GM19025 (cell line): ENCODE measurements around the gene BDP1.
"Not testable (repeated sequence)": the region's sequence is repeated elsewhere in the genome, so short reads cannot be mapped to it uniquely, and the experiment has no call there.

Source experiments
- ATAC-seq: cut with Tn5 transposase; IDR thresholded peaks from one replicate; pipeline ENCODE4 v1.9.1; 2021; ENCODE audit warnings: mild to moderate bottlenecking, low read depth, moderate library complexity; ENCODE audit not compliant: unreplicated experiment

BDP1 gene

GRCh38 chr5:71461360-71461759 lies 5.9 kb downstream of the BDP1 start:
- ATAC-seq = no peak

GRCh38 chr5:71471193-71471592 lies 15.7 kb downstream of the BDP1 start:
- no peak for ATAC-seq

GRCh38 chr5:71475788-71476384 lies 20.4 kb downstream of the BDP1 start:
- ATAC-seq = no peak

- no peak for ATAC-seq
Measured at GRCh38 chr5:71481441-71481840, 26.0 kb downstream of the BDP1 start.

- ATAC-seq = no peak
Measured at GRCh38 chr5:71482132-71482531, 26.7 kb downstream of the BDP1 start.

GRCh38 chr5:71483355-71483754 lies 27.9 kb downstream of the BDP1 start:
- no peak for ATAC-seq

GRCh38 chr5:71492817-71493615 lies 37.6 kb downstream of the BDP1 start:
- no peak for ATAC-seq

GRCh38 chr5:71494202-71494601 lies 38.8 kb downstream of the BDP1 start:
- not testable (repeated sequence) for ATAC-seq

- ATAC-seq = not testable (repeated sequence)
Measured at GRCh38 chr5:71498756-71499155, 43.3 kb downstream of the BDP1 start.

- ATAC-seq = no peak
Measured at GRCh38 chr5:71503536-71503935, 48.1 kb downstream of the BDP1 start.

GRCh38 chr5:71522151-71522550 lies 66.7 kb downstream of the BDP1 start:
- no peak for ATAC-seq

GRCh38 chr5:71525611-71526010 lies 70.2 kb downstream of the BDP1 start:
- ATAC-seq = not testable (repeated sequence)

- ATAC-seq = no peak
Measured at GRCh38 chr5:71528206-71528605, 72.8 kb downstream of the BDP1 start.

- no peak for ATAC-seq
Measured at GRCh38 chr5:71529682-71530081, 74.2 kb downstream of the BDP1 start.

GRCh38 chr5:71533142-71533541 lies 77.7 kb downstream of the BDP1 start:
- ATAC-seq = no peak

- no peak for ATAC-seq
Measured at GRCh38 chr5:71533615-71534014, 78.2 kb downstream of the BDP1 start.

GRCh38 chr5:71537687-71538086 lies 82.2 kb downstream of the BDP1 start:
- ATAC-seq = no peak

- not testable (repeated sequence) for ATAC-seq
Measured at GRCh38 chr5:71550885-71551284, 95.4 kb downstream of the BDP1 start.

GRCh38 chr5:71551582-71551981 lies 96.1 kb downstream of the BDP1 start:
- not testable (repeated sequence) for ATAC-seq

- ATAC-seq = not testable (repeated sequence)
Measured at GRCh38 chr5:71552026-71552749, 96.7 kb downstream of the BDP1 start.

- no peak for ATAC-seq
Measured at GRCh38 chr5:71563161-71563560, 107.7 kb downstream of the BDP1 start.
